ENCODE data around the gene TMPRSS7. TPM values are rescaled to one million over a fixed set of nuclear protein-coding genes. Genes with fewer than 3 reads are reported as not detected.
A peak's percentile ranks its signal among the peaks of the same experiment; 100 is the strongest.
"Not testable (repeated sequence)": the region's sequence is repeated elsewhere in the genome, so short reads cannot be mapped to it uniquely, and the experiment has no call there.

The TMPRSS7 gene
- polyA plus RNA-seq, 1 donor: 0.48 TPM

DNA sequence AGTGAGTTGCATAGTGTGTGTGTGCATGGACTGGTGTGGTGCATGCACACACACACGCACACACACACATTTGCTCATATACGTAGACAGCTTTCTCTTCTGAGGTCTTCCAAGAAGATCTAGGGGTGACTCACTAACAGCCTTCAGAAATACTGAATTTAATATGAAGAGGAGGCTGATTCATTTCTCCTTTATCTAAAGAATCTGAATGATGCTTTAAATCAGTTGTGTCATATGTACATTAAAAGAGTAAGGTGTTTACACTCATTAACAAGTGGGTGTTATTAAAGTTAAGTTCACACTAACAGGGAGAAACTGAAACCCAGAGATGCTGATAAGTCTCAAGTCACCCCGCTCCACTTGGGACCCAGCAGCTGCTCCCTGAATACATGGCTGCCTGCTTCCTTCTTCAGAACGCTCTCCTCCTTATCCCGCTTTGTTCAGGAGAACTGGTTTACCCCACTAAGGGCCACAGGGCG lies 22.0 kb downstream of the TMPRSS7 start:
- Histone ChIP-seq H3K27ac (ENCODE audit: low read length) (no peak overlapping the region), H3K4me1 (ENCODE audit: control insufficient read depth, insufficient read depth, low read length) (no peaks in the 10 kb centered on the region), H3K36me3 (ENCODE audit: control insufficient read depth, insufficient read depth, low read length) (no peaks in the 10 kb centered on the region), H3K4me3 (ENCODE audit: low read length) (no peak overlapping the region), H3K9me3 (ENCODE audit: control insufficient read depth, low read depth, low read length) (no peaks in the 10 kb centered on the region), H3K27me3 (ENCODE audit: control insufficient read depth, insufficient read depth, low read length) (no peaks in the 10 kb centered on the region)
- DNase-seq: peak in 1 of 2 donors; percentile 32
- 80% methylated on average over 2 of the region's 6 CpGs for WGBS (ENCODE audit: insufficient coverage, low lambda C conversion rate)

DNA sequence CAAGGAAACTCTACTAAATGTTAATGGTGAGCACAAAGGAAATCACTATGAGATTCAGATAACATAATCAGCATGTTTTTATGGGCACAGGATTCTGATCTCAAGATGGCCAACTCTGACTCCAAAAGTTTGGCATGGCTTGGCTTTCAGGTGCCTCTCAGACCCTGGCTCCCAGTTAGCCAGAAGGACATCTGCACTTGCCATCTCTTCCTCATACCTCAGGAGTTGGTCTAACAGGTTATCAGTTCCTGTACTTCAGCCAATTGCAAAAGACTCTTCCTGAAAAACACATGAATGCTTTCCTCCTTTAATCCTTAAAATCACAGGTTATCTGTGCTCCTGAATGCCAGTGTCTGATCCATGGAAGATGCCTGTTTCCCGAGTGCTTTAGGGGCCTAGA lies 25.0 kb downstream of the TMPRSS7 start:
- Histone ChIP-seq H3K4me1 (ENCODE audit: control insufficient read depth, insufficient read depth, low read length) (no peaks in the 10 kb centered on the region), H3K4me3 (ENCODE audit: low read length) (no peak overlapping the region), H3K27me3 (ENCODE audit: control insufficient read depth, insufficient read depth, low read length) (no peaks in the 10 kb centered on the region), H3K9me3 (ENCODE audit: control insufficient read depth, low read depth, low read length) (no peaks in the 10 kb centered on the region), H3K27ac (ENCODE audit: low read length) (no peak overlapping the region), H3K36me3 (ENCODE audit: control insufficient read depth, insufficient read depth, low read length) (no peaks in the 10 kb centered on the region)
- WGBS (ENCODE audit: insufficient coverage, low lambda C conversion rate): no CpG with 5 or more reads among the region's 1 CpG
- DNase-seq: no peak

DNA sequence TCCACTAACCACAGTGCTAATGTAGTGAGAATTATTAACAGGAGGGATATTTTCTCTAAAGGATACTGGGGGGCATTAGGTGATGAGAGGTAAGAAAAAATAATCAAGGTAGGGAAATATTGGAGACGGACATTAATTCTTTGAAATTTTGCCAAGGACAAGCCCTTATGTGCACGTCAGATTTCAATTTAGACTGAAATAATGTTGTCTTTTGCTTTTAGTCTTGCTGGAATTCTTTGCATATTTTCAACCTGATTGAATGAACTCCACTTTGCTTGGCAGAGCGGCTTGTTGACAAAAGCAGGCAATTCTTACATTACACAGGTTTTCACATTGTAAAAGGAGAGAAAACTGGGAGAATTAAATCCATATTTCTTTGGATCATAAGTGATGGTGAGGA lies 26.6 kb downstream of the TMPRSS7 start:
- Histone ChIP-seq H3K36me3 (ENCODE audit: control insufficient read depth, insufficient read depth, low read length) (no peaks in the 10 kb centered on the region), H3K27me3 (ENCODE audit: control insufficient read depth, insufficient read depth, low read length) (no peaks in the 10 kb centered on the region), H3K4me3 (ENCODE audit: low read length) (no peak overlapping the region), H3K27ac (ENCODE audit: low read length) (no peak overlapping the region), H3K9me3 (ENCODE audit: control insufficient read depth, low read depth, low read length) (no peaks in the 10 kb centered on the region), H3K4me1 (ENCODE audit: control insufficient read depth, insufficient read depth, low read length) (no peaks in the 10 kb centered on the region)
- WGBS (ENCODE audit: insufficient coverage, low lambda C conversion rate): 85% methylated on average over 3 of the region's 3 CpGs
- no peak for DNase-seq

DNA sequence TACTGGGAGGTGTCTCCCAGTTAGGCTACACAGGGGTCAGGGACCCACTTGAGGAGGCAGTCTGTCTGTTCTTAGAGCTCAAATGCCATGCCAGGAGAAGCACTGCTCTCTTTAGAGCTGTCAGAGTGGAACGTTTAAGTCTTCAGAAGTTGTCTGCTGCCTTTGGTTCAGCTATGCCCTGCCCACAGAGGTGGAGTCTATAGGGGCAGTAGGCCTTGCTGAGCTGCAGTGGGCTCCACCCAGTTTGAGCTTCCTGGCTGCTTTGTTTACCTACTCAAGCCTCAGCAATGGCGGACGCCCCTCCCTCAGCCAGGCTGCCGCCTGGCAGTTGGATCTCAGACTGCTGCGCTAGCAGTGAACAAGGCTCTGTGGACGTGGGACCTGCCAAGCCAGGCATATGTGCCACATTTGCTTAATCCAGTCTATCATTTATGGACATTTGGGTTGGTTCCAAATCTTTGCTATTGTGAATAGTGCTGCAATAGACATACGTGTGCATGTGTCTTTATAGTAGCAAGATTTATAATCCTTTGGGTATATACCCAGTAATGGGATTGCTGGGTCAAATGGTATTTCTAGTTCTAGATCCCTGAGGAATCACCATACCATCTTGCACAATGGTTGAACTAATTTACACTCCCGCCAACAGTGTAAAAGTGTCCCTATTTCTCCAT lies 38.0 kb downstream of the TMPRSS7 start:
- H3K4me1 ChIP-seq (ENCODE audit: control insufficient read depth, insufficient read depth, low read length): peaks cover 15% of the 10 kb centered on the region
- H3K27ac ChIP-seq (ENCODE audit: low read length); H3K4me3 ChIP-seq (ENCODE audit: low read length): not testable (repeated sequence)

DNA sequence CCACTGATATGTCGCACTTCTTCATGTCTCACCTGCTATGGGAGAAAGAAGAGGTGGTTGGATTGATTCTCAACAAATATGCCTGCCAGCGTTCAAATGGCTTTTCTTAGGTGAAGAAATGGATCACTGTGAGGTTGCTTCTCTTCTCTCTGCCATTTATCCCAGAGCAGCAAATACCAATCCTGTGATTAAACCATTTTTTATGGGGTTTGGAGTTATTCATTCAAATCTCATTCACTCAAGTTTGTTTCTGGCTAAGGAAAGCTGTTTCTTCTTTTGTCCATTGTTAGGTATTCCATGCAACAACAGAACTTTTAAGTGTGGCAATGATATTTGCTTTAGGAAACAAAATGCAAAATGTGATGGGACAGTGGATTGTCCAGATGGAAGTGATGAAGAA lies 39.5 kb downstream of the TMPRSS7 start:
- Histone ChIP-seq H3K36me3 (ENCODE audit: control insufficient read depth, insufficient read depth, low read length) (no peaks in the 10 kb centered on the region), H3K4me3 (ENCODE audit: low read length) (no peak overlapping the region), H3K4me1 (ENCODE audit: control insufficient read depth, insufficient read depth, low read length) (peaks cover 15% of the 10 kb centered on the region), H3K27me3 (ENCODE audit: control insufficient read depth, insufficient read depth, low read length) (no peaks in the 10 kb centered on the region), H3K27ac (ENCODE audit: low read length) (peak overlapping the region; percentile 93), H3K9me3 (ENCODE audit: control insufficient read depth, low read depth, low read length) (no peaks in the 10 kb centered on the region)
- no peak for DNase-seq
- no CpG with 5 or more reads among the region's 2 CpGs for WGBS (ENCODE audit: insufficient coverage, low lambda C conversion rate)

More for the DNA sequence above, 38.0 kb downstream of the TMPRSS7 start:
- not testable (repeated sequence) for DNase-seq; H3K36me3 ChIP-seq (ENCODE audit: control insufficient read depth, insufficient read depth, low read length); H3K9me3 ChIP-seq (ENCODE audit: control insufficient read depth, low read depth, low read length); H3K27me3 ChIP-seq (ENCODE audit: control insufficient read depth, insufficient read depth, low read length)
- WGBS (ENCODE audit: insufficient coverage, low lambda C conversion rate): no CpG with 5 or more reads among the region's 8 CpGs

DNA sequence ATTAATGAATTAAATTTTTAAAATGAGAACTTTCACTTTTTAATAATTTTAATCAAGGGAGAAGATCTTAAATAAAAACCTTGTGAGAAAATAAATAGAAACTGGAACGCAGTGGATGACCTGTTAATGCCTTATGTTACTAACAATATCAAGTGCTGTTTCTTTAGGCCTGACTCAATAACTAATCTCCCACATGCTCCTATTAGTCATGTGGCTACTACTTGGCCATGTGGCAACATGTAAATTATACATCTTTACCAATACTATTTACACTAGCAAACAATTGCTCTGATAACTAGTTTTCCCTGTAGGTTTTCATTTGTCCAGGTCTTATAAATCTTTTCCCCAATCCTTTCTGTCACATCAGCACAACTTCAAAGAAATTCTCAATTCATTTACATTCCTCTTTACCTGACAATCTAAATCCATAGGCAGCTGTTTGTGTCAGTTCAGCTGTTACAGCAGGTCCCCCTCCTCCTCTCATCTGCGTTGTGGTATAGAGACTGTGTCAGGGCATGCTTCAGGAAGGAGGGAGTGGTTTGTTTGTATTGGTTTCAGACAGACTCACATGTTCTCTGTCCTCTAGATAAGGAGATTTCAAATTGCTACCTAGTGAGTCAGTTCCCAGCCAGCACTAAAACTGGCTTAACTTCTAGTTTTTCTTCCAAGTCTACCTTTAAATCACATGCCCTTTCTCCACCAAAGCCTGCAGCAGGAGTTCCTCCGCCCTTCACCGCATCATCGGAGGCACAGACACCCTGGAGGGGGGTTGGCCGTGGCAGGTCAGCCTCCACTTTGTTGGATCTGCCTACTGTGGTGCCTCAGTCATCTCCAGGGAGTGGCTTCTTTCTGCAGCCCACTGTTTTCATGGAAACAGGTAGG lies 40.3 kb downstream of the TMPRSS7 start:
- Histone ChIP-seq H3K27ac (ENCODE audit: low read length) (peak overlapping the region; percentile 93), H3K9me3 (ENCODE audit: control insufficient read depth, low read depth, low read length) (no peaks in the 10 kb centered on the region), H3K36me3 (ENCODE audit: control insufficient read depth, insufficient read depth, low read length) (no peaks in the 10 kb centered on the region), H3K4me3 (ENCODE audit: low read length) (peak overlapping the region; percentile 14), H3K27me3 (ENCODE audit: control insufficient read depth, insufficient read depth, low read length) (no peaks in the 10 kb centered on the region), H3K4me1 (ENCODE audit: control insufficient read depth, insufficient read depth, low read length) (peaks cover 15% of the 10 kb centered on the region)
- 0% methylated on average over 1 of the region's 6 CpGs for WGBS (ENCODE audit: insufficient coverage, low lambda C conversion rate)
- peak; percentile 93 to 97 for DNase-seq

DNA sequence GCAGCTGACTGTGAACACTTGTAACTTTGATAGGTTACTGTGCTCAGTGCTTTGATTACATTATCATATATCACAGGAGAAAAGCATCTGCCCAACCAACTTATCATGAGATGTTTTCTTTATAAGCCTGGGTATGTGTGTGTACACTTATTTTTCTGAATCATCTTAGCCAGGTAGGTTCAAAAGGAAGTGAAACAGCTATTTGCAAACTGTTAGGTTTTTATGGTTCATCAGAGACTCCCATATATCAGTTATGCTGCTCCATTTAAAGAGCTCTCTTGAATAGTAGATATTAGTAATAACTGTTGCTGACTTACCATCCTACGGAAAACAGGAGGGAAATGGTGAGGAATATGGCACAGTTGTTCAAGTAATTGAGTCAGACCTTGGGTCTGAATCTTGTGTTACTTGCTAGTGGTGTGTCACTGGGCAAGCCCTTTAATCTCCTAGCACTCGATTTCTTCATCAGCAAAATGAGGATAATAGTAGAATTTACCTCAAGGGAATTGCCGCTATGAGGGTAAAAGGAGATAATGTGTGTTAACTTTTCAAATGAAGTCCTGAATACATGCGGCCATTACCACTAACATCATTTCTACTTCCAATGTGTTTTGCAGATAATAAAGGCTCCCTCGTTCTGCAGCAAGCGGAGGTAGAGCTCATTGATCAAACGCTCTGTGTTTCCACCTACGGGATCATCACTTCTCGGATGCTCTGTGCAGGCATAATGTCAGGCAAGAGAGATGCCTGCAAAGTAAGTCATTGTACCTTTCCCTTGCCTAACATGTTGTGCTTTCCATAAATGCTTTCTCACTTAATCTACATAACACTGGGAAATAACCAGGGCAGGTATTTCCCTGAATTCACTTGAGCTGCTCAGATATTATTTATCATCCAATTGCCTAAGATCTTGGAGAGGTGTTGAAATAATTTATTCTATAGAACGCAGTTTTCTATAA lies 43.9 kb downstream of the TMPRSS7 start:
- Histone ChIP-seq H3K27ac (ENCODE audit: low read length) (no peak overlapping the region), H3K36me3 (ENCODE audit: control insufficient read depth, insufficient read depth, low read length) (no peaks in the 10 kb centered on the region), H3K4me1 (ENCODE audit: control insufficient read depth, insufficient read depth, low read length) (peaks cover 15% of the 10 kb centered on the region), H3K27me3 (ENCODE audit: control insufficient read depth, insufficient read depth, low read length) (no peaks in the 10 kb centered on the region), H3K9me3 (ENCODE audit: control insufficient read depth, low read depth, low read length) (no peaks in the 10 kb centered on the region), H3K4me3 (ENCODE audit: low read length) (no peak overlapping the region)
- 0% methylated on average over 1 of the region's 10 CpGs for WGBS (ENCODE audit: insufficient coverage, low lambda C conversion rate)
- DNase-seq: no peak

DNA sequence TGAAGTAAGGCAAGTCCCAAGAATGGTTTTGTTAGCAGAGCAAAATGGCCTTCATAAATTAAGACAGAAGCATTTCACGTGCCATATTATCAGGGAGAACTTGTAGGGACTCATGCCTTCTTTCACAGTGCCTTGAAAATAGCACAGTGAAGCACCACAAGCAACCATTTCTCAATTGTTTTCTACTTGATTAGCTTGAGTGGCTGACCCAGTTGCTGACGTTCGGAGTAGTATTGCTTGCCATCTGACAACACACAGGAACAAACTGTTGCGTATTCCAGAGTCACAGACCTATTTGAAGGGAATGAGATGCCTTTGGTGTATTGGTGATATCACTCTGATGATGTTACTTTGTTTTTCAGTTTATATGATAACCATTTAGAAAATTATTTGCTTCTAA lies 48.7 kb downstream of the TMPRSS7 start:
- H3K4me1 ChIP-seq (ENCODE audit: control insufficient read depth, insufficient read depth, low read length): peaks cover 18% of the 10 kb centered on the region

DNA sequence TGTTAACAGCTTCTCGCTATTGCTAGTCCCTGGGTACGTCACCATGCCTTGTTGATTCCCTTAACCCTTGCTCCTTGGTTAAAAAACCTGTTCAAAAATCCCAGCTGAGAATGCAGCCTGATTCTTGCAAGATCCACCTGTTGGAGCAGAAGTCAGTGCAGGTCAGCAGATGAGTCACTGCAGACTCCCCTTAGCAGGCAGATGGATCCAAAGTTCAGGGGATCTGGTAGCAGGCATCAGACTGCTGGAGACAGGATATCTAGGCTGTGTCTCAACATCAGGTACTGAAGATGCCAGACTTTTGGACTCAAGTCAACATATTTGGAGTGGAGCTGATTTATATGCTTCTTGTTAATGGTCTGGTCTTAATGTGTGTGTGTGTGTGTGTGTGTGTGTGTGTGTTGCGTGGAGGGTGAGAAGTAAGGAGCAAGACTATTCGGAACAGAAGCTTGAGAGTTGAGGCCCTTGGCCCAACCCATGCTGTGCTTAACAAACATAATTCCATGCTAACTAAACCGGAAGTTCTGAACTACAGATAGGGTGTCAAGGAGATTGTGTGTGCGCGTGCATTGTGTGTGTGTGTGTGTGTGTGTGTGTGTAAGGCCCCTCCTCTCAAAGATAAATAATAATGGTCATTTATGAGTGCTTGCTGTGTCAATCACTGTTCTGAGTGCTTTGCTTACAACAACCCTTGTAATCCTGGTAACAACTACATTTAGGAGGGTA lies 50.6 kb downstream of the TMPRSS7 start:
- Histone ChIP-seq H3K36me3 (ENCODE audit: control insufficient read depth, insufficient read depth, low read length) (no peaks in the 10 kb centered on the region), H3K4me3 (ENCODE audit: low read length) (no peak overlapping the region), H3K27ac (ENCODE audit: low read length) (peak overlapping the region; percentile 93), H3K27me3 (ENCODE audit: control insufficient read depth, insufficient read depth, low read length) (peaks cover 2% of the 10 kb centered on the region), H3K9me3 (ENCODE audit: control insufficient read depth, low read depth, low read length) (no peaks in the 10 kb centered on the region), H3K4me1 (ENCODE audit: control insufficient read depth, insufficient read depth, low read length) (peaks cover 22% of the 10 kb centered on the region)
- no CpG with 5 or more reads among the region's 7 CpGs for WGBS (ENCODE audit: insufficient coverage, low lambda C conversion rate)
- peak; percentile 96 to 99 for DNase-seq

More for the DNA sequence above, 48.7 kb downstream of the TMPRSS7 start:
- Histone ChIP-seq H3K9me3 (ENCODE audit: control insufficient read depth, low read depth, low read length) (no peaks in the 10 kb centered on the region), H3K4me3 (ENCODE audit: low read length) (no peak overlapping the region), H3K36me3 (ENCODE audit: control insufficient read depth, insufficient read depth, low read length) (no peaks in the 10 kb centered on the region), H3K27ac (ENCODE audit: low read length) (no peak overlapping the region), H3K27me3 (ENCODE audit: control insufficient read depth, insufficient read depth, low read length) (peaks cover 2% of the 10 kb centered on the region)
- DNase-seq: no peak
- WGBS (ENCODE audit: insufficient coverage, low lambda C conversion rate): no CpG with 5 or more reads among the region's 4 CpGs

Measured in large intestine (tissue), 3 donors.